HG03060 (cell line): ENCODE measurements around the gene GPC6.

Source experiments
- ATAC-seq: cut with Tn5 transposase; IDR thresholded peaks from one replicate; pipeline ENCODE4 v1.9.1; 2021; ENCODE audit warnings: low read depth, moderate number of reproducible peaks; ENCODE audit not compliant: unreplicated experiment

Gene GPC6

GRCh38 chr13:93637852-93638251, 411.2 kb downstream of the GPC6 start:
- ATAC-seq, result no peak

DNA sequence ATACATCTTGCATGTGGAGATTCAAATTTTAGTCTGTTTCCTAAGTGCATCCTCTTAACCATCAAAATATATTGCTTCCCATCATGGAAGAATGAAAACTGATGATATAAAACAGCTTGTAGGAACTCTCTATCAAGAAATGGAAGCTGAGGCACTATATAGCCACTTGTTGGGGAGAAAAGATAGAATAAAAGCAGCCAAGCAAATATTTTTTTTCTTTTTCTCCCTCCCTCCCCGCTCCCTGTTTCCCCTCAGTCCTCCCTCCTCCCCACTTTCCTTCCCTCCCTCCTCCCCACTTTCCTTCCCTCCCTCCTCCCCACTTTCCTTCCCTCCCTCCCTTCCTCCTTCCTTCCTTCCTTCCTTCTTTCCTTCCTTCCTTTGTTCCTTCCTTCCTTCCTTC, 413.8 kb downstream of the GPC6 start:
- no peak for ATAC-seq

DNA sequence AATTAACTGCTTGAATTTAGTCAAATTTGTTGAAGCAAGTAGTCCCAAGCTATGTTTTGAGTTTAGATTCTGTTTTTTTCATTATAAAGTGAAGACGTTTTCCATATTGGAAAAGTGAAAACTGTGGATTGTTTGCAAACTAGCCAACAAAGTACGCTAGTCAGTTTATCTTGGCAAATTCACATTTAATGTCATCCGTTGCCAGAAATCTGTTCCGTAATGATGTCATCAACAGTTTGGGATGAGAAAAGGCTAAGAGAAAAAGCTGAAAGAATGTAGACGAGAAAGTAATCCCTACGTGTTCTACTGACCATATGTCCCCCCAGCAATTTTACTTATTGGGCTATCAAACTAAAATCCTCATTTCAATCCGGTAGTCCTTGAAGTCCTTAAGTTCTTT, 419.6 kb downstream of the GPC6 start:
- no peak for ATAC-seq

GRCh38 chr13:93649496-93649895, 422.9 kb downstream of the GPC6 start:
- ATAC-seq, result no peak

GRCh38 chr13:93653776-93654175, 427.2 kb downstream of the GPC6 start:
- no peak for ATAC-seq

- no peak for ATAC-seq
These were observed 428.5 kb downstream of the GPC6 start for GRCh38 chr13:93655154-93655553.

DNA sequence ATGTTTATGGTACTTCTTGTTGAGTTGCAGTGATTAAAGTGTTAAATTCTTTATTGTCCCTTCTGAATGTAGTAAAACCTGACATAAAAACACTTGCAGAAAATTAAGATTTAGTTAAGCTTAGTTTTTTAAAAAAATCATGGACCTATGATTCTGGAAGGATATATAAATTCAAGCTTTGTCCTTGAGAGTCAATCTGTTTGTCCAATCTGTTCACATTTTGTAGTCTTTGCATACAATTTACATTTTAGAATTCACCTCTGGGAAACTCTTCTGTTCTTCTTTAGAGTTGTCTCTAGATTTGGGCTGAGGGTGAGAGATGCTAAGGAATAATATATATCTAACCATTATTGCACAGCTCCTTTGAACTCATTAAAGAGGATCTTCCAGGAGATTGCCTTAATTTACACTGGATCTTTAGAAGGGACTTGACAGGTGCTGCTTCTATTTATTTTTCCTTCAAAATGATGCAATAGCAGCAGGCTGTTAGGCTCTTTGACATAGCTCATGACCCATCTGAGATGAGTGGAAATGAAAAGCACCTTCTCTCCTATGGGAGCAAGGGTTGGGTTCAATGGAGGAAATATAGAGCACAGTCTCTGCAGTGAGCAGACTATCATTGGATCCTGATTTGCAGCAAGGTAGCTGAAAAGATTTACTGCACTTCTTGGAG, 433.9 kb downstream of the GPC6 start:
- no peak for ATAC-seq

- ATAC-seq, result no peak
These were observed 444.3 kb downstream of the GPC6 start for GRCh38 chr13:93670866-93671265.

GRCh38 chr13:93672996-93673395, 446.4 kb downstream of the GPC6 start:
- no peak for ATAC-seq

DNA sequence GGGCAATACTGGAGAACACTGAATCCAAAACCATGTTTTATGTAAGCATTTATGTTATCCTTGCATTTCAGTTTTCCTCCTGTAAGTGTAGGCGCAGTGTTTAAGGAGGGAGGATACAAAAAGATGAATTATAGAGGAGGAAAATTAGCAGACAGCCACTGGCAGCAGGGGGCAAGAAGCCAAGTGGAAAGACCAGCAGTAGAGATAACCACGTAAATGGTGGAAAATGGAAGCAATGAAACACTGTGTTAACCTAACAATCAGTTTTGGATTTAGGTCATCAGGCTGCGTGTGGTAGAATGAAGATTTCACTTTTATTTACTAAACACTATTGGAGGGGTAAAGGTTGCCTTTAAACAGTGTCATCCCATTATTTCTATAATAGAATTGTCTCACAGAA, 447.3 kb downstream of the GPC6 start:
- no peak for ATAC-seq

- ATAC-seq, result no peak
These were observed 447.7 kb downstream of the GPC6 start for GRCh38 chr13:93674337-93674755.

DNA sequence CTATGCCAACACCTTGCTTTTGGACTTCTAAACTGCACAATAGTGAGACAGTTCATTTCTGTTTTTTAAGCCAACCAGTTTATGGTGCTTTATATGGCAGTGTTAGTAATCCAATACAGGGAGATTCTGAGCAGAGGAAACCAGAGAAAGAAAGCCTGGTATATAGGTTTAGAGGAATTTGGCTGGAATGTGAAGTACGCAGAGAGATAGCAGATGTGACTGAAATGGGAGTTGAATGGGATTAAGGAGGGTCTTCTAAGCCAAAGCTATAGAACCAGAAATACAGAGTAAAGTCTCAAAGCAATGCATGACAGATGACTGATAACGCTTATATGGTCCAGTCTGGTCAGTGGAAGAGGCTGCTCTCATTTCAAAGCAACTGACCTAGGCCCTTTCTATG, 453.7 kb downstream of the GPC6 start:
- no peak for ATAC-seq

DNA sequence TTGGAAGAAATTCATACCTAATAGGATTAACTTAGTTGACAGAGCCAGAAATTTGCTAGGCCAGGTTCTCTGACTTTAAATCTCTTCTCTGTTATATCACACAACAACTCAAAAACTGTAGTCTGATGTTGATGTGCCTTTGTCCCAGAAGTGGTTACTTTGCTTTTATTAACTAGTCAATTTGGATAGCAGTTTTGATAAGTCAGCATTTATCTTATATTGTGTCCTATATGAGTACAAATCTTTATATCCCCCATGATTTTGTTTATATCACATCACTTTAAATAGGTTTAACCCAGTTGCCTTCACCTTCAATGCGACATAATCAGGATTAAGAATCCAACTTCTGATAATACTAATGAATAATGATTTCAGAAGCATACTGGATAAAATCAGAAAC, 459.3 kb downstream of the GPC6 start:
- no peak for ATAC-seq

DNA sequence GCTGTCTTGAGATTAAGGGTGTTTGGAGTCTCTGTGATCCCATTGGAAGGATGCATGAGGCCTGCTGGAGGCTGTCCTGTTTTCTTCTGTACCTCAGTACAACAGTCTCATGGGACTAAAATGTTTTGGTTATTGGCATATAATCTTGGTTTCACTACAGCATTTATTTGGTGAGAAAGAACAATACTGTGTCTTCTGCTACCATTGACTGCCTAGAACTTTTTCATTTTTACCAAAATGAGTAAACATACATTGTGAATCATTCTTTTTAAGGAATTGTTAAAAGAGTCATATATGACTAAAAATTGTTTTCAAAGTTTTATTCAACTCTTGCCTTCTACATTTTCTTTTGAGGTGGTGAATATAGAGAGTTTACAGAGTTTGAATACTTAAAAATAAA, 459.8 kb downstream of the GPC6 start:
- ATAC-seq, result no peak

- no peak for ATAC-seq
These were observed 460.7 kb downstream of the GPC6 start for GRCh38 chr13:93687261-93687660.

DNA sequence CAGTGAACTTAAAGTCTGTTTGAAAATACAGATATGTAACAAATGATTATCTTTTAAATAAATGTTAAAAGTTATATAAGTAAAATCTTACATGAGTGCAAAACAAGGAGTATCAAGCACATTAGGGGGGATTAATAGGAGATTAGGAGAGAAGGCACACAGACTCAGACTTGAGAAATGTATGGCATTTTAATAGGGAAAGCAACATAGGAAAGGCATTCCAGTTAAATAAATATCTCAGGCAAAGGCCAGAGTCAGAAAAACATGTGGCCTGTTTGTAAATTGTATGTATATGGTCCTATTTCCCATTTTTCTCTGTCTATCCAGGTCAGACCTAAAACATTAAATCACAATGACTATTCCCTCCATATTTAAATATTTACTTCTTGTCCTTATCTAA, 462.7 kb downstream of the GPC6 start:
- no peak for ATAC-seq

- no peak for ATAC-seq
These were observed 463.5 kb downstream of the GPC6 start for GRCh38 chr13:93690139-93690538.

GRCh38 chr13:93698016-93698613, 471.5 kb downstream of the GPC6 start:
- no peak for ATAC-seq

DNA sequence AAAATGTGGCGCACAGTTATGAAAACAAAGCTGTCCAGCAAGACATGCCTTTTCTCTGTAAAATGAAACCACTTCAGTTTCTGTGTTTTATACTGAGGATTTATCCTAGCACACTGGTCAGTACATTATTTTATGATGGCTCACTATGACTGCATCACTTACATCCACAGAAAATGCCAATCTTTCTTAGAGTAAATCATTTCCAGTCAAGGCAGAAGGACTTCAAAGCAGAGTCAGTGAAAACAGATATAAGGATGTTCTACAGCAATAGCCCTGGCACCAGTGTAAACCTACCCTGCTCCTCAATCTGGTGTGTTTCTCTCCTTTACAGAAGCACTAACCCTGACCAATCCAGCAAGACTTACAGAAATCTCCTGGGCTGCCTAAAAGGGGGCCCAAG, 473.5 kb downstream of the GPC6 start:
- ATAC-seq, result no peak

- no peak for ATAC-seq
These were observed 481.9 kb downstream of the GPC6 start for GRCh38 chr13:93708308-93709075.

DNA sequence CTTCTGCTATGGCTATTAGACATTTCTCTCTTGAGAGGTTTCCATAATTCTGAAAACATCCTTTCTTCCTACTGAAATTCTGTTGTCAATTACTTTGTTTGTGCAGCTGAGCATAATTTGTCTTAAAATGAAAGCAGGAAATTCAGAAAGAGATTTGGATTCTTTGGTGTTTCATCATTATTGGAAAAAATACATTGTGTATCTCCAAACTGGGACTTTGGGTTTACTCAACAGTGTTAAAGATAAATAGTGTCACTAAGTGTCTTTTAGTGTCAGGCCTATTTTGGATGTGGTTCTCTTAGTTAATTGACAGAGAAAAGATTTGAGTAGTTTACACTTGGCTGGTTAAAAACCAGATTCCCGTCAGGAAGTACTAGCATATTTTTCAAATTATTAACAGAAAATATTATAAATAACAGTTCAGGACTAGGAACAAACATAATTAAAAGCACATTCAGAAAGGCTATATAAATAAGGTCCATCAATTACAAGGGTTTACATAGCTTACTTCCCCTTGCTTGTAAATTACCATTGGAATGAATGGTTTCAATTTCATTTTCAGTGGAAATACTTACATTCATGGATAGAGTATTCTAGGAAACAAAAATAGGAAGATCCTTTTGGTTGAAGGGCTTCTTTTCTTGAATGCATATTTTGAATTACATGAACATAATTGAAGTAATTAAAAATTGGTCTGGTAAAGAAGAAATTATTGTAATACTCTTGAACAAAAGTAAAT, 483.1 kb downstream of the GPC6 start:
- no peak for ATAC-seq
